H1 (cell line): ENCODE results near the gene DBNL. TPM values are rescaled to one million over a fixed set of nuclear protein-coding genes. Genes with fewer than 3 reads are reported as not detected.

Experiments
- CTCF ChIA-PET: fragments of 300-600 bp; sonication (Branson Sonifier 250); formaldehyde crosslinking; loops from one replicate; lab custom pipeline; 2021; ENCODE audit not compliant: partially characterized antibody; lab: Charles Lee
- POLR2A ChIA-PET: fragments of 300-600 bp; sonication (Branson Sonifier 250); formaldehyde crosslinking; loops from one replicate; lab custom pipeline; 2021; ENCODE audit warnings: inconsistent platforms; ENCODE audit not compliant: partially characterized antibody; lab: Charles Lee
- DNase-seq, 2 experiments: peaks; one replicate each; pipeline versions ENCODE4 v3.0.0 to v3.0.0-alpha.2; 2010 to 2022; ENCODE audit warnings: low spot score in 2 of 2, low read depth in 1 of 2, mixed read lengths in 1 of 2
- FAIRE-seq: peaks from 2 replicates; lab custom pipeline; 2011; peaks lifted over from hg19 to GRCh38; lab: Jason Lieb, UNC
- H2AFZ ChIP-seq: 2 replicates; pipeline ENCODE4 v1.8.1; 2012; ENCODE audit warnings: low read length, inconsistent platforms
- H2AK5ac ChIP-seq: 2 replicates; pipeline ENCODE4 v1.6.1; 2013; ENCODE audit warnings: low read depth, low read length
- H2BK120ac ChIP-seq: replicated peaks from 2 replicates; pipeline ENCODE3; 2013; ENCODE audit warnings: low read depth, low read length, inconsistent platforms
- H2BK12ac ChIP-seq: 2 replicates; pipeline ENCODE4 v1.6.1; 2013; ENCODE audit warnings: low read depth, low read length
- H2BK15ac ChIP-seq: 2 replicates; pipeline ENCODE4 v1.6.1; 2013; ENCODE audit warnings: low read length
- H2BK20ac ChIP-seq: 2 replicates; pipeline ENCODE4 v1.6.1; 2013; ENCODE audit warnings: low read length
- H2BK5ac ChIP-seq: 2 replicates; pipeline ENCODE4 v1.6.1; 2013; ENCODE audit warnings: low read depth, low read length
- H3K14ac ChIP-seq: 2 replicates; pipeline ENCODE4 v1.6.1; 2013; ENCODE audit warnings: inconsistent platforms; ENCODE audit not compliant: insufficient read length
- H3K18ac ChIP-seq: 2 replicates; pipeline ENCODE4 v1.6.1; 2013; ENCODE audit warnings: low read length; ENCODE audit errors: extremely low read depth
- H3K23ac ChIP-seq: 2 replicates; pipeline ENCODE4 v1.6.1; 2013; ENCODE audit warnings: inconsistent platforms; ENCODE audit not compliant: insufficient read length
- H3K23me2 ChIP-seq: 2 replicates; pipeline ENCODE4 v1.6.1; 2013; ENCODE audit warnings: low read depth, low read length
- H3K27ac ChIP-seq: 2 replicates; pipeline ENCODE4 v1.6.1; 2011; ENCODE audit warnings: low read depth, low read length, inconsistent platforms
- H3K27me3 ChIP-seq, 4 experiments: replicated peaks in 1 of 4; 1 replicate in 1 of 4; 2 replicates in 3 of 4; pipeline versions ENCODE4 v1.6.1 to v1.8.1; 2011 to 2013; ENCODE audit warnings: low read length in 3 of 4, mild to moderate bottlenecking in 3 of 4, inconsistent platforms in 2 of 4, mixed read lengths in 2 of 4, moderate library complexity in 1 of 4; ENCODE audit not compliant: control insufficient read depth in 3 of 4, insufficient read depth in 3 of 4; ENCODE audit errors: extremely low read depth in 1 of 4
- H3K36me3 ChIP-seq, 4 experiments: 2 replicates each; pipeline versions ENCODE4 v1.6.1 to v1.8.1; 2011 to 2013; ENCODE audit warnings: mild to moderate bottlenecking in 4 of 4, low read length in 3 of 4, moderate library complexity in 2 of 4, control low read depth in 1 of 4, inconsistent platforms in 1 of 4; ENCODE audit not compliant: insufficient read depth in 4 of 4, control insufficient read depth in 2 of 4
- H3K4ac ChIP-seq: replicated peaks from 2 replicates; pipeline ENCODE3; 2013; ENCODE audit warnings: low read length, low read depth, mixed read lengths, inconsistent platforms; ENCODE audit not compliant: insufficient read length
- H3K4me1 ChIP-seq, 4 experiments: replicated peaks in 1 of 4; 1 replicate in 1 of 4; 2 replicates in 3 of 4; pipeline versions ENCODE4 v1.6.1 to v1.8.1; 2011 to 2013; ENCODE audit warnings: low read length in 3 of 4, inconsistent platforms in 2 of 4, mixed read lengths in 1 of 4; ENCODE audit not compliant: insufficient read depth in 4 of 4, control insufficient read depth in 3 of 4
- H3K4me2 ChIP-seq, 2 experiments: 2 replicates each; pipeline versions ENCODE4 v1.6.1 to v1.8.1; 2011 to 2013; ENCODE audit warnings: low read depth in 2 of 2, low read length in 2 of 2, control low read depth in 1 of 2, inconsistent platforms in 1 of 2, mild to moderate bottlenecking in 1 of 2; ENCODE audit not compliant: insufficient read depth in 1 of 2
- H3K4me3 ChIP-seq, 4 experiments: fragments of 200-600, 300-600 bp in 1 of 4; sonication (generic), shearing (Covaris generic), sonication (Bioruptor Twin) in 1 of 4; 2 replicates each; pipeline versions ENCODE4 v1.5.1 to v1.8.1; 2011 to 2016; ENCODE audit warnings: low read length in 4 of 4, low read depth in 3 of 4, control low read depth in 2 of 4, inconsistent platforms in 2 of 4, mild to moderate bottlenecking in 2 of 4, mixed read lengths in 1 of 4, moderate library complexity in 1 of 4; ENCODE audit not compliant: insufficient read depth in 2 of 4; ENCODE audit errors: extremely low read depth in 1 of 4
- H3K56ac ChIP-seq: replicated peaks from 2 replicates; pipeline ENCODE3; 2013; ENCODE audit warnings: low read depth, mild to moderate bottlenecking, mixed read lengths, low read length, inconsistent platforms; ENCODE audit not compliant: insufficient read length
- H3K79me1 ChIP-seq: 2 replicates; pipeline ENCODE4 v1.6.1; 2013; ENCODE audit warnings: low read depth, low read length, control low read depth
- H3K79me2 ChIP-seq, 2 experiments: 2 replicates each; pipeline versions ENCODE4 v1.6.1 to v1.8.1; 2012 to 2013; ENCODE audit warnings: low read length in 2 of 2, mild to moderate bottlenecking in 2 of 2, inconsistent platforms in 1 of 2; ENCODE audit not compliant: insufficient read depth in 2 of 2, control insufficient read depth in 1 of 2
- H3K9ac ChIP-seq, 4 experiments: replicated peaks in 1 of 4; 1 replicate in 1 of 4; 2 replicates in 3 of 4; pipeline versions ENCODE4 v1.6.1 to v1.8.1; 2011 to 2013; ENCODE audit warnings: low read depth in 3 of 4, low read length in 3 of 4, control low read depth in 2 of 4, mild to moderate bottlenecking in 2 of 4, moderate library complexity in 2 of 4, inconsistent platforms in 1 of 4; ENCODE audit errors: extremely low read depth in 1 of 4
- H3K9me3 ChIP-seq, 2 experiments: 2 replicates each; pipeline versions ENCODE4 v1.6.1 to v1.8.1; 2012 to 2013; ENCODE audit warnings: mild to moderate bottlenecking in 2 of 2, moderate library complexity in 2 of 2, control low read depth in 1 of 2, inconsistent platforms in 1 of 2, low read depth in 1 of 2, low read length in 1 of 2, mixed read lengths in 1 of 2; ENCODE audit not compliant: insufficient read depth in 2 of 2
- H4K20me1 ChIP-seq, 2 experiments: replicated peaks in 1 of 2; 2 replicates each; pipeline versions ENCODE3 to v1.8.1; 2011 to 2013; ENCODE audit warnings: inconsistent platforms in 2 of 2, low read length in 2 of 2, mild to moderate bottlenecking in 1 of 2; ENCODE audit not compliant: insufficient read depth in 2 of 2, control insufficient read depth in 1 of 2
- H4K5ac ChIP-seq: 2 replicates; pipeline ENCODE4 v1.6.1; 2013; ENCODE audit warnings: low read length, low read depth, mixed read lengths, inconsistent platforms; ENCODE audit not compliant: insufficient read length
- H4K8ac ChIP-seq: 2 replicates; pipeline ENCODE4 v1.8.0; 2013; ENCODE audit warnings: mild to moderate bottlenecking, moderate library complexity, low read length, inconsistent platforms; ENCODE audit not compliant: insufficient read depth; ENCODE audit errors: extremely low read depth
- H4K91ac ChIP-seq: replicated peaks from 2 replicates; pipeline ENCODE3; 2013; ENCODE audit warnings: low read length, mixed read lengths, inconsistent platforms; ENCODE audit not compliant: insufficient read length
- CBX8 ChIP-seq: fragments of 300-800, 300-1000 bp; sonication (generic); IDR thresholded peaks from 2 replicates; pipeline ENCODE4 v1.7.1; 2016; ENCODE audit warnings: low read depth, low read length, borderline replicate concordance
- CTBP2 ChIP-seq: IDR thresholded peaks from 2 replicates; pipeline ENCODE4 v1.7.0; 2011; ENCODE audit warnings: borderline replicate concordance, mild to moderate bottlenecking, moderate library complexity, mixed read lengths, low read length; ENCODE audit not compliant: insufficient read depth, insufficient read length
- GTF2F1 ChIP-seq: IDR thresholded peaks from 2 replicates; pipeline ENCODE4 v1.6.1; 2012; ENCODE audit warnings: low read depth, low read length, improper control_type of control experiment, borderline replicate concordance
- KDM4A ChIP-seq: IDR thresholded peaks from one replicate; pipeline ENCODE4 v1.7.1; 2012; ENCODE audit warnings: low read depth, mild to moderate bottlenecking, moderate library complexity, low read length, inconsistent platforms; ENCODE audit not compliant: severe bottlenecking
- RAD21 ChIP-seq, 2 experiments: IDR thresholded peaks in 1 of 2; conservative IDR thresholded peaks in 1 of 2; 2 replicates each; pipeline ENCODE4 v1.6.1; 2011; ENCODE audit warnings: low read depth in 2 of 2, low read length in 2 of 2, improper control_type of control experiment in 1 of 2, inconsistent platforms in 1 of 2, mild to moderate bottlenecking in 1 of 2, moderate library complexity in 1 of 2
- SIN3A ChIP-seq, 2 experiments: IDR thresholded peaks in 1 of 2; conservative IDR thresholded peaks in 1 of 2; 2 replicates each; pipeline ENCODE4 v1.6.1; 2011 to 2012; ENCODE audit warnings: low read length in 2 of 2, improper control_type of control experiment in 1 of 2, low read depth in 1 of 2, mild to moderate bottlenecking in 1 of 2
- SUZ12 ChIP-seq: fragments of 200-600 bp; sonication (generic); IDR thresholded peaks from 2 replicates; pipeline ENCODE4 v1.6.1; 2012; ENCODE audit warnings: mild to moderate bottlenecking, inconsistent platforms, low read length, moderate library complexity, mixed read lengths
- TAF7 ChIP-seq: optimal IDR thresholded peaks from 2 replicates; pipeline ENCODE3; 2011; ENCODE audit warnings: low read depth, mild to moderate bottlenecking, inconsistent platforms, low read length, moderate library complexity, borderline replicate concordance
- TBP ChIP-seq: IDR thresholded peaks from 2 replicates; pipeline ENCODE4 v1.6.1; 2011; ENCODE audit warnings: low read depth, low read length, improper control_type of control experiment
- WGBS, 2 experiments: shearing (Covaris generic) in 1 of 2; methylation state at CpG; one replicate each; pipeline versions ENCODE4 v1.1.6 to v1.1.7; 2013 to 2015; ENCODE audit warnings: low lambda C conversion rate in 2 of 2, mixed read lengths in 2 of 2, inconsistent platforms in 1 of 2, low coverage in 1 of 2, missing lambda C conversion rate in 1 of 2; ENCODE audit not compliant: insufficient replicate concordance in 2 of 2, insufficient coverage in 1 of 2, insufficient read length in 1 of 2; ENCODE audit errors: extremely low coverage in 1 of 2, missing lambda C conversion rate in 1 of 2; 5-methylcytosine and 5-hydroxymethylcytosine counted together
- polyA plus RNA-seq, 7 experiments: library from polyadenylated mRNA; depleted of rRNA in 3 of 7; stranded (reverse) in 5 of 7; unstranded in 2 of 7; fragments of >200 nt in 5 of 7; fragments of 200-250 nt in 2 of 7; gene quantifications; 1 replicate in 5 of 7; 2 replicates in 1 of 7; 4 replicates in 1 of 7; pipeline versions ENCODE4 v1.2.1 to v1.2.3, GENCODE V29; 2011 to 2013; ENCODE audit warnings: missing spikeins in 2 of 7, mixed read lengths in 2 of 7
- total RNA-seq: library from RNA; stranded (reverse); fragmentation: NEBNext Ultra II Directional; extraction: Animal tissue kit (Norgen Biotek cat#: 25700); gene quantifications from 2 replicates; pipeline ENCODE4 v1.2.1, GENCODE V29; 2021
- TF ChIP-seq, protein P1 (sequence below): IDR thresholded peaks from 2 replicates; pipeline ENCODE4 v1.6.1; 2011; ENCODE audit warnings: low read depth, mild to moderate bottlenecking, low read length; ENCODE audit not compliant: insufficient read depth

DBNL gene
- total and polyA plus RNA-seq, 2 of the 8 experiments (the other 6 are each of a cell fraction or from before 2014, with no cell fraction given) = 30.9 to 56.6 TPM

DNA sequence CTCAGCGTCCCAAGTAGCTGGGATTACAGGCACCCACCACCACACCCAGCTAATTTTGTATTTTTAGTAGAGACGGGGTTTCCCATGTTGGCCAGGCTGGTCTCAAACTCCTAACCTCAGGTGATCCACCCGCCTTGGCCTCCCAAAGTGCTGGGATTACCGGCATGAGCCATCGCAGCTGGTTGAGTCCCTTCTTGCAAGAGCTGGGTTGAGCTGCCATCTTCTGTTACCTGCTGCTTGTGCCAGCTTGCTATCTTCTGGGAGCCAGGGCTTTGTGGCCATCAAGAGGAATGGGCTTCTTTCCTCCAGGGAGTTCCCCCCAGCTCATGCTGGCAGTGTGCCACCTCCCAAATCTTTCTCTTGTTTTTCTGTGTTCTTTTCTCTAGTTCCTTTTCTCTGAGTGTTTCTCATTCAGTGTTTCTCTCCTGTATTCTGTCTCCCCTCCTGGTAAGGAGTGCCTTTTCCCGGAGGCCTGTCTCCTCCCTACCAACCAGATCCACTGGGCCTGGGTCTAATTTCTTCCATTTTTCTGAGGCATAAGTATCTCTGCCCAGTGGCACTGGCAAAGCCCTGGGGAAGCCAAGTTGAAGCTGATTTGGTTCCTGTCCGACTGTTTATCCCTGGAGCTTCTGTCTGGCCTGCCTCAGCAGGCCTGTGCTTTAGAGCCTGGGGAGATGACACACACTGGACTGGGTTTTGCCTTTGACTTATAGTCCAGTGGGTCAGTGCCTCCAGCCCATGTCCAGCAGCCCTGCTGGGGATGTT, 3.7 kb downstream of the DBNL start:
- Histone ChIP-seq H3K4me1 (peaks cover 0 to 6% (median 0%) of the 10 kb centered on the region in 4 experiments; a peak in 3 of 7 replicates), H3K23me2 (peaks cover 11% of the 10 kb centered on the region), H2BK15ac (no peak overlapping the region), H3K4me3 (no peak overlapping the region), H2BK5ac (no peak overlapping the region), H2AK5ac (no peak overlapping the region), H3K36me3 (peaks cover 0 to 22% (median 7%) of the 10 kb centered on the region in 4 experiments; a peak in 4 of 8 replicates), H4K5ac (no peak overlapping the region), H3K4ac (no peak overlapping the region), H3K79me1 (peaks cover 2% of the 10 kb centered on the region; the same call in 1 of the 2 replicates), H2BK12ac (no peak overlapping the region), H3K56ac (no peak overlapping the region), H3K27me3 (no peaks in the 10 kb centered on the region), H3K4me2 (no peak overlapping the region), H3K23ac (no peak overlapping the region), H3K79me2 (peaks cover 0 to 25% of the 10 kb centered on the region in 2 experiments; a peak in 2 of 4 replicates), H3K18ac (no peak overlapping the region), H4K8ac (no peak overlapping the region), H3K27ac (no peak overlapping the region), H2BK20ac (no peak overlapping the region), H4K91ac (no peak overlapping the region), H2BK120ac (no peak overlapping the region), H2AFZ (no peak overlapping the region), H4K20me1 (peaks cover 4 to 11% of the 10 kb centered on the region in 2 experiments), H3K9me3 (no peaks in the 10 kb centered on the region), H3K9ac (no peak overlapping the region), H3K14ac (no peak overlapping the region)
- FAIRE-seq = no peak
- CTCF ChIA-PET = no interaction called here
- DNase-seq = no peak
- POLR2A ChIA-PET = no interaction called here
- WGBS, 2 experiments = 88% methylated on average over 7 of the region's 7 CpGs; no CpG with 5 or more reads in 1 of the 2 experiments
- no peak for TF ChIP-seq RAD21 (IDR thresholded peaks at IDR 0.05 in 1 of 2, conservative IDR thresholded peaks at IDR 0.05 in 1 of 2; ENCODE audit: low read depth in 2 of 2, low read length in 2 of 2)
- no peak for TF ChIP-seq CBX8
- TF ChIP-seq GTF2F1 = no peak
- TF ChIP-seq TAF7 = no peak
- no peak for TF ChIP-seq KDM4A
- no peak for TF ChIP-seq SIN3A (conservative IDR thresholded peaks at IDR 0.05 in 1 of 2, IDR thresholded peaks at IDR 0.05 in 1 of 2; ENCODE audit: low read depth in 1 of 2, low read length in 2 of 2)
- TF ChIP-seq TBP = no peak
- TF ChIP-seq, protein P1, sequence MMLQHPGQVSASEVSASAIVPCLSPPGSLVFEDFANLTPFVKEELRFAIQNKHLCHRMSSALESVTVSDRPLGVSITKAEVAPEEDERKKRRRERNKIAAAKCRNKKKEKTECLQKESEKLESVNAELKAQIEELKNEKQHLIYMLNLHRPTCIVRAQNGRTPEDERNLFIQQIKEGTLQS = no peak
- TF ChIP-seq SUZ12 = no peak
- TF ChIP-seq CTBP2 = no peak
